Aortic smooth muscle cell (primary cell): Measurements from ENCODE around the gene CEP290. TPM values are rescaled to one million over a fixed set of nuclear protein-coding genes. Genes with fewer than 3 reads are reported as not detected.

Source experiments
- total RNA-seq: library from RNA; depleted of rRNA; stranded (reverse); fragments of >200 nt; gene quantifications from 2 replicates; pipeline ENCODE4 v1.2.3, GENCODE V29; 2014

The CEP290 gene
- total RNA-seq: 7.9 and 8.3 TPM in 2 replicates

DNA sequence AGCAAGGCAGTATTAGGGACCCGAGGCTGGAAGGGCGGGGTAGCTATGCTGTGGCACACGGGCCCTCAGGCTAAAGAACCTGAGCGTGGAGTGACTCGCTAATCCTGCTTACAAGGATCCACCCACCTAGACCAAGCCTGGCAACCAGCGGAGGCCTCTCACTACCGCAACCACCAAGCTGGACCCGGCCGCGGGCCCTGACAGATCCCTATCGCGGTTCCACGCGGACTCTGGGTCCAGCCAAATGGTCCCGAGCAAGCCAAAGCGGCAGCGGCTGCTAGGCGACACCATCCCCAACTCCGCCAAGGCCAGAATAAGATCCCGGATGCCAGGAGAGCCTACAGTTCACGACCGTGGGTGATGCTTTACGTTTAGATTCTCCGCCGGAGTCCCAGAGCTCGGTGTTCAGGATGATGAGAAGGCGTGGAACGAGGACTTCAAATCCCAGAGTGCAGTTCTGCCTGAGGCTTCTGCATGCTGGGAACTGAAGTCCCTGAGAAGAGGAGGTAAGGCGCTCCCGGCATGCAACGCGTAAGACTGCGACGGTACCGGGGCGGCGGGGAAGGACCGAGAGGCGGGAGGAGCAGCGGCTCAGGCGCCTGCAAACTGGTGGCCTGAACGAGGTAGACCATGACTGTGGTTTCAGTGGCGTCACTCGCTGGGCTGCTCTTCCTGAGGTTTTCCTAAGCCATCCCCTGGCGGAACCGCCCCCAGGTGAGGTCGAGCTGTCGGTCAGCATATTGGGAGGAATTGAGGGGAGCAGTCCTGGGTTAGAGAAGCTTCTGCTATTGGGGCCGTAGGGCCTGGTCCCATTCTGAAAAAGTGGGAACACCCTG is at the start of gene CEP290, which contains the start of gene TMTC3:
CEP290 (minus strand) TSS at position 315 of the 836 bp plus-strand sequence. CDS start 781 bp downstream, outside the sequence.
TMTC3 (plus strand) TSS at position 534 of the 836 bp plus-strand sequence. CDS start 6,009 bp downstream, outside the sequence.

GRCh38 chr12:88029093-88029665 is 112.7 kb downstream of the CEP290 start, which contains the start of gene C12orf50:
TSS of gene C12orf50 (minus strand) at chr12:88029401. CDS start at chr12:88026962, 2,439 bp downstream.

Other genes starting within 250 kb of the CEP290 start
- gene C12orf50, start 112.7 kb downstream of the CEP290 start, total RNA-seq: 0.13 TPM in 1 of 2 replicates, not detected in the other
- 53.5 and 54.7 TPM in 2 replicates for gene TMTC3, start 219 bp upstream of the CEP290 start, total RNA-seq